Measurements from ENCODE around the gene LRRFIP2.

The LRRFIP2 gene

GRCh38 chr3:37028329-37028728 lies 146.1 kb downstream of the LRRFIP2 start:
- DNase-seq (ENCODE audit: low read depth in 4 of 4, low spot score in 1 of 4) = no peak

GRCh38 chr3:37026851-37027250 lies 147.5 kb downstream of the LRRFIP2 start:
- no peak for DNase-seq (ENCODE audit: low read depth in 4 of 4, low spot score in 1 of 4)

DNA sequence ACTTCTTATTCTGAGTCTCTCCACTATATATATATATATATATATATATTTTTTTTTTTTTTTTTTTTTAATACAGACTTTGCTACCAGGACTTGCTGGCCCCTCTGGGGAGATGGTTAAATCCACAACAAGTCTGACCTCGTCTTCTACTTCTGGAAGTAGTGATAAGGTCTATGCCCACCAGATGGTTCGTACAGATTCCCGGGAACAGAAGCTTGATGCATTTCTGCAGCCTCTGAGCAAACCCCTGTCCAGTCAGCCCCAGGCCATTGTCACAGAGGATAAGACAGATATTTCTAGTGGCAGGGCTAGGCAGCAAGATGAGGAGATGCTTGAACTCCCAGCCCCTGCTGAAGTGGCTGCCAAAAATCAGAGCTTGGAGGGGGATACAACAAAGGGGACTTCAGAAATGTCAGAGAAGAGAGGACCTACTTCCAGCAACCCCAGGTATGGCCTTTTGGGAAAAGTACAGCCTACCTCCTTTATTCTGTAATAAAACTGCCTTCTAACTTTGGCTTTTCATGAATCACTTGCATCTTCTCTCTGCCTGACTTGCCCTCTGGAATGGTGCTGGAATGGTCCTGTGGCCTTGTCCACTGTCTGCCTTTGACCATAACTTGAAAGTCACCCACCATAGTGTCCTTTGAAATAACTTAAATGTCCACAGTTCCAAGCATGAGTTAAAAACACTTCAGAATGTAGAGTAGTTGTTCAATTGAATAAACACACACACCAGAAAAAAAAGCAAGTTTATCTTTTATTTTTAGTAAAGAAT lies 148.6 kb downstream of the LRRFIP2 start:
- no peak for DNase-seq (ENCODE audit: low read depth in 4 of 4, low spot score in 1 of 4)

- DNase-seq (ENCODE audit: low read depth in 4 of 4, low spot score in 1 of 4) = no peak
These were observed 149.5 kb downstream of the LRRFIP2 start for GRCh38 chr3:37024820-37025405.

GRCh38 chr3:37024092-37024491 lies 150.3 kb downstream of the LRRFIP2 start:
- no peak for DNase-seq (ENCODE audit: low read depth in 4 of 4, low spot score in 1 of 4)

- DNase-seq (ENCODE audit: low read depth in 4 of 4, low spot score in 1 of 4) = no peak
These were observed 156.7 kb downstream of the LRRFIP2 start for GRCh38 chr3:37017683-37018082.

- DNase-seq (ENCODE audit: low read depth in 4 of 4, low spot score in 1 of 4) = no peak
These were observed 157.5 kb downstream of the LRRFIP2 start for GRCh38 chr3:37016903-37017302.

- DNase-seq (ENCODE audit: low read depth in 4 of 4, low spot score in 1 of 4) = no peak
These were observed 158.7 kb downstream of the LRRFIP2 start for GRCh38 chr3:37015642-37016041.

DNA sequence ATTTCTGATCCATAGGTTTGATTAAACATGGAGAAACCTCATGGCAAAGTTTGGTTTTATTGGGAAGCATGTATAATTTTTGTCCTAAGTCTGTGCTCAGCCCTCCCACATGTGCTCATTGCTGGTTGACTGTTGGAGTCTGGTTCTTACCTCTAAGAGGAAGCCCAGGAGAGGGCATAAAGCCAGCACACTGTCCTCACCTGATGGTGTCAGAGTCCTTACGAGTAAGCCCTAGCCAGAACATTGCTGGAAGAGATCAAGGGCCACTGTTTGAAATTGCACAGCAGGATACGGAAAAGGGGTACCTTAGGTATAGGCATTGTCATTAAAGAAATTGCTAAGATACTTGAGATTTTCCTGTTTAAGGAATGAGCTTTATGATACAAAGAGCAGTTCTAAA lies 159.8 kb downstream of the LRRFIP2 start:
- no peak for DNase-seq (ENCODE audit: low read depth in 4 of 4, low spot score in 1 of 4)

Data from stimulated activated CD4-positive, alpha-beta T cell treated with anti-CD3 and anti-CD28 coated beads, Interleukin-1b, Interleukin-23, amount 100 ng/mL, for 24 hours (primary cell).